ENCODE data around the gene C19orf85.
"Not testable (repeated sequence)": the region's sequence is repeated elsewhere in the genome, so short reads cannot be mapped to it uniquely, and the experiment has no call there.

C19orf85 gene

DNA sequence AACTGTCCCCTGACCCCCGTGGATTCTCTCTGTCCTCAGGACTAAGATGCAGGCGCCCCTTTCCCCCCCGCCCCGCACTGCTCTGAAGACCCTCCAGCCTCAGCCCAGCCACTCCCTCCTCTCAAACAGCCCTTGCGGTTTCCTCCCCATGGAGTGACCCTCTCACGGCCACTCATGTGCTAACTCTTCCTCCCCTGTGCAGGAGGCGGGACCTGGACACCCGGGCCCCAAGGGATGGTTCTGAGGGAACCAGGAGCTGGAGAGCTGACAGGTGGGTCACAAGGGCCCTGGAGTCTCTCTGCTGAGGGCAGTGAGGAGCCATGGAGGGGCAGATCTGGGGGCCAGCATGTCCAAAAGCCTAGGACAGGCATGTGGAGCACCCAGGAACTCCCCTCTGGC is 5.0 kb downstream of the C19orf85 start:
- no peak for DNase-seq (ENCODE audit: low read depth in 3 of 3)

- DNase-seq (ENCODE audit: low read depth in 3 of 3) = no peak
Observed at GRCh38 chr19:55457683-55458457, 6.7 kb downstream of the C19orf85 start.

GRCh38 chr19:55456347-55456746 is 8.2 kb downstream of the C19orf85 start:
- no peak for DNase-seq (ENCODE audit: low read depth in 3 of 3)

- no peak for DNase-seq (ENCODE audit: low read depth in 3 of 3)
Observed at GRCh38 chr19:55455576-55456235, 8.8 kb downstream of the C19orf85 start.

- no peak for DNase-seq (ENCODE audit: low read depth in 3 of 3)
Observed at GRCh38 chr19:55454787-55455243, 9.7 kb downstream of the C19orf85 start.

- DNase-seq (ENCODE audit: low read depth in 3 of 3) = no peak
Observed at GRCh38 chr19:55453511-55454260, 10.9 kb downstream of the C19orf85 start.

GRCh38 chr19:55452749-55453346 is 11.7 kb downstream of the C19orf85 start:
- DNase-seq (ENCODE audit: low read depth in 3 of 3) = peak in 1 of 3 donors; percentile 37

- no peak for DNase-seq (ENCODE audit: low read depth in 3 of 3)
Observed at GRCh38 chr19:55451965-55452748, 12.4 kb downstream of the C19orf85 start.

DNA sequence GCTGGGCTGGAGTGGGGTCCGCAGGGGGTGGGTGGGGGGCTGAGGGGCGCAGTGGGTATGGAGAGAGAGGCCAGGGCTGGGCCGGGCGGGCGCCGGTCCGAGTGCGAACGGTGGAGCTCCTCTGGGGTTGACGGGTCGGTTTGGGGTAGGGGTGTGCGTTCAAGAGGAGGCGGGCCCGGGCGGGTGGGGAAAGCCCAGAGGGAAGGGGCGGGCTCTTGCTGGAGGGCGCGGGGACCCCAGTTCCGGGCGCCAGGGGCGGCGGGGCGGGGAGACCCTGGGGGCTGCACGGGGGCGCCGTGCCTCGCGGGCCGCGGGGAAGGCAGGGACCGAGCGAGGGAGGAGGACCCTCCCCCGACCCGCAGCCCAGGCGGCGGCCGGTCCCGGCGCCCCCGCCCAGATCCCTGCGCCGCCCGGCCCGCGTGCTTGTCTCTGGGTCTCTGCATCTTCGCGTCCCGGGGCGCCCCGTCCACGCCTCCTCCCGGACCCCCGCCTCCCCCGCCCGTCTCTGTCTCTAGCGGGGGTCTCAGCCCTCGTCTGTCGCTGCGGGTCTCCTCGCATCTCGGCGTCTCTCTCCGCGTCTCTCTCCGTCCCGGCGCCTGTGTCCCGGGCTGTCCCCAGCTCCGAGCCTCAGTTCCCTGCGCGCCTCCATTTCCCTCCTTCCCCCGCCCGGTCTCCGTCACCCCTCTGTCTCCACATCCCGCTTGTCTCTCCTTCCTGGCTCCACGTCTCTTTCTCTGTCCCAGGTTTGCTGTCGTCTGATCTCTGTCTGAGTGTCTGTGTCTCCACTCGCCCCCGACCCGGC is 13.2 kb downstream of the C19orf85 start:
- DNase-seq (ENCODE audit: low read depth in 3 of 3) = no peak

- no peak for DNase-seq (ENCODE audit: low read depth in 3 of 3)
Observed at GRCh38 chr19:55449469-55449868, 15.1 kb downstream of the C19orf85 start.

DNA sequence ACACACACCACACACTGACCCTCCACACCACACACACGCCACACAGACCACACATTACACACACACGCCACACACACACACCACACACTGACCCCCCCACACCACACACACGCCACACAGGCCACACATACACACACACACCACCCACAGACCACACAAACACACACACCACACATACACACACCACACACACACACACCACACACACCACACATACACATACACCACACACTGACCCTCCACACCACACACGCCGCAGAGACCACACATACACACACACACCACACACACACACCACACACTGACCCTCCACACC is 16.4 kb downstream of the C19orf85 start:
- not testable (repeated sequence) for DNase-seq (ENCODE audit: low read depth in 3 of 3)

DNA sequence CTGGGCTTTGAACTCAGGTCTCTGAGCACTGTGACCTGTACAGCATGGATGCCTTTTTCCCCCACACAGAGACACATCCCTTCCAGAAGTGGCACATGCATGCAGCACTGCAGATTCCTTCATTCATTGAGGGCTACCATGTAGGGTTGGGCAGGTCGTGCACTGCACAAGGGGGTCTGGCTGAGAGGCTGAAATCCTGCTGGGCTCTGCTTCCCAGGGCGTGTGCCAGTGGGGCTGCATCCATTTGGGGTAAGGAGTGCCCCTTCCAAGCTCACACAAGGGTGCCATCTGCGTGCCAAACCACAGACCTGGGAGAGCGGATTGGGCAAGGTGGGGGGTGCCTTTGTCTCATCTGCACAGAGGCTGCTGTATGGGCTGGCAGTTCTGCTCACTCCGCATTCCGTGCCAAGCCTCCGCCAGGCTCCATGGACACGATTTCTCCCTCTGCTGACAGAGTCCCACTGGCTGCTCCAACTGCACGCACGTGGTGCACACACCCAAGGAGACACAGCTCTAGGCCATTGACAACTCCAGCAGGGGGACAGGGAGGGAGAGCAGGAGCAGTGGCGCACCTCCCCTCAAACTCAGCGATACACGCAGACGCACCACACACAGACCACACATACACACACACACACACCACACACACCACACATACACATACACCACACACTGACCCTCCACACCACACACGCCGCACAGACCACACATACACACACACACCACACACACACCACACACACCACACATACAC is 17.0 kb downstream of the C19orf85 start:
- DNase-seq (ENCODE audit: low read depth in 3 of 3) = no peak

- DNase-seq (ENCODE audit: low read depth in 3 of 3) = no peak
Observed at GRCh38 chr19:55446060-55446459, 18.5 kb downstream of the C19orf85 start.

- no peak for DNase-seq (ENCODE audit: low read depth in 3 of 3)
Observed at GRCh38 chr19:55444646-55445045, 19.9 kb downstream of the C19orf85 start.

DNA sequence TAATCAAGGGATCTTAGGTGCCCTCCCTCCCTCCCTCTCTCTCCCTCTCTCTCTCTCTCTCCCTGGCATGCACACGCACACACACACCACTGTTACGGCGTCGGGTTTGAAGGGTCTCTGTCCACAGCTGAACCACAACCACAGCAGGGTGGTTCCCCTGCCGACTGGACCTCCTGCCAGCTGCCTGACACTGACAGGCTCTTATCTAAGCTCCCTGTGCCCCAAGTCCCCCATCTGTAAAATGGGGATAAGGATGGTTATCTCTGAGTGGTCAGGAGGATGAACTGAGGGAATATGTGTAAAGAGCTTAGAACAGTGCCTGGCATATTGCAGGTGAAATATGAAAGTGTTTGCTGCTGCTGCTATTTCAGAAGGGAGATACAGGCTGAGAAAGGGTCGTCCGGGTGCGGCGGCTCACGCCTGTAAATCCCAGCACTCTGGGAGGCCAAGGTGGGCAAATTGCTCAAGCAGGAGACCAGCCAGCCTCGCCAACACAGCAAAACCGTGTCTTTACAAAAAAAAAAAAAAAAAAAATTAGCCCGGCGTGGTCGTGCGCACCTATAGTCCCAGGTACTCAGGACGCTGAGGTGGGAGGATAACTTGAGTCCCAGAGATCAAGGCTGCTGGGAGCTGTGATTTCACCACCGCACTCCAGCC is 20.6 kb downstream of the C19orf85 start:
- DNase-seq (ENCODE audit: low read depth in 3 of 3) = no peak

- DNase-seq (ENCODE audit: low read depth in 3 of 3) = no peak
Observed at GRCh38 chr19:55443045-55443823, 21.3 kb downstream of the C19orf85 start, which contains the start of gene SHISA7. Gene SHISA7 (minus strand): TSS chr19:55443300. CDS start chr19:55442863, 437 bp downstream.

DNA sequence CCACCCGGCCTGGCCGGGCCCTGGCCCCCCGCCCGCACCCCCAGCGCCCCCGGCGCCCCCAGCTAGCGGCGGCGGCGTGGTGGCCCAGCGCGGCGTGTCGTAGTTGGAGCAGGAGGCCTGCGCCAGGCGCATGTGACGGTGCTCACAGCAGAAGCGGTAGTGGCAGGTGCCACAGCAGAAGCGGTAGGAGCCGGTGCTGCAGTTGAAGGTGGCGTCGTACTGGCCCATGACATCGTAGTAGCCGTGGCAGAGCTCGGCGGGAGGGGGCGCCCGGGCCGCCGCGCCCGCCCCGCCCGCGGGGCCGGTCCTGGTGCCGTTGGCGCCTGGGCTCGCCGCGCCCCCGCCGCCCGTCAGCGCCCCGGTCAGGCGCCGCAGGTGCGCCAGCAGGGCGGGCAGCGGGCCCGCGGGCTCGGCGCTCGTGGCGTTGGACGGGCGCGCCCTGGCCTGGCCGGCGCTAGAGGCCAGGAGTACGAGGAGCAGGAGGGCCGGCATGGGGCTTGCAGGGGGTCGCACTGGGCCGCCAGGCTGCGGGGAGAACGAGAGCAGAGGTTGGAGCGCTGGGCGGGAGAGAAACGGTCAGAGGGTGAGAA is 22.1 kb downstream of the C19orf85 start:
- DNase-seq (ENCODE audit: low read depth in 3 of 3) = no peak

GRCh38 chr19:55441692-55442321 is 22.7 kb downstream of the C19orf85 start:
- no peak for DNase-seq (ENCODE audit: low read depth in 3 of 3)

Data from stimulated activated CD4-positive, alpha-beta T cell treated with anti-CD3 and anti-CD28 coated beads, TNF-alpha, amount 100 ng/mL, for 48 hours (primary cell).